ENCODE results near the gene RNF222.

DNA sequence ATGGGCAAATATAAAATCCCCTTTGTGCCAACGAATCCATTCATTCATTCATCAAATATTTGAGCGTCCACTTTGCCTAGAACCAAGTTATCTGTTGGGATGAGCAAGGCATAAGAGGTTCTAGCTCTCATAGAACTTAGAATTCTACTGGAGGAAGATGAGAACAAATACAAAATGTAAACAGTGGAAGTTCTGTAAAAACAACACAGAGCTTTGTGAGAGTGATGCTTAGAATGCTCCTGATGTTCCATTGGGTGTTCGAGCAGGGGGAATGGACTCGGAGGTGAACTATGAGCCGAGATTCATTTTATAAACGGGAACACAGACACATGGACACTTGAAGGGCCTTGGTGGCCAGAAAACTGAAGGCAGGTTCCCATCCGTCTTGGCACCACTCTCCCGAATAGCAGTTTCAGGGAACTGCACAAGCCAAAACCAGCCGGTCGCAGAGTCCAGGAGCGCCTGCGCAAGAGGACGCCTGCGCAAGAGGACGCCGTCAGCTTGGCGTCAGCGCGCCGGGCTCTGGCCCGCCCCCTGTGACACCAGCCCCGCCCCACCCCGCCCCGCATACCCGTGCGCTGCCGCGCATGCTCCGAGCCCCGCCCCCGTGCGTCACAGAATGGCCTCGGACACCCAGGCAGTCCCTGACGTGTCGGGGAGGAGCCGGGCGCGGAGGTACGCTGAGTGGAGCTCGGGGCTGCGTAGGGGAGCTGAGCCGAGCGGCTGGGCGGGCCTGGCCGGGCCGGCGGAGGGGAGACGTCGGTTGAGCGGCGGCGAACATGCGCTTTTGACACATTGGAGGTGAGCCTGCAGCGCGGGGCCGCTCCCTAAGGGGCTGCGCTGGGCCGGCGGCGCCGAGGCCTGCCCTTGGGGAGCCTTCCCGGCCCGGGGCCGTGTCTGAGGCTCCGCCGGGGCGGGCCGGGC is 37.9 kb upstream of the RNF222 start, which contains the start of gene NDEL1:
- TF ChIP-seq, protein P1, sequence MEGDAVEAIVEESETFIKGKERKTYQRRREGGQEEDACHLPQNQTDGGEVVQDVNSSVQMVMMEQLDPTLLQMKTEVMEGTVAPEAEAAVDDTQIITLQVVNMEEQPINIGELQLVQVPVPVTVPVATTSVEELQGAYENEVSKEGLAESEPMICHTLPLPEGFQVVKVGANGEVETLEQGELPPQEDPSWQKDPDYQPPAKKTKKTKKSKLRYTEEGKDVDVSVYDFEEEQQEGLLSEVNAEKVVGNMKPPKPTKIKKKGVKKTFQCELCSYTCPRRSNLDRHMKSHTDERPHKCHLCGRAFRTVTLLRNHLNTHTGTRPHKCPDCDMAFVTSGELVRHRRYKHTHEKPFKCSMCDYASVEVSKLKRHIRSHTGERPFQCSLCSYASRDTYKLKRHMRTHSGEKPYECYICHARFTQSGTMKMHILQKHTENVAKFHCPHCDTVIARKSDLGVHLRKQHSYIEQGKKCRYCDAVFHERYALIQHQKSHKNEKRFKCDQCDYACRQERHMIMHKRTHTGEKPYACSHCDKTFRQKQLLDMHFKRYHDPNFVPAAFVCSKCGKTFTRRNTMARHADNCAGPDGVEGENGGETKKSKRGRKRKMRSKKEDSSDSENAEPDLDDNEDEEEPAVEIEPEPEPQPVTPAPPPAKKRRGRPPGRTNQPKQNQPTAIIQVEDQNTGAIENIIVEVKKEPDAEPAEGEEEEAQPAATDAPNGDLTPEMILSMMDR (IDR thresholded peaks at IDR 0.05; ENCODE audit: low read depth, low read length) = no peak
- peak; percentile 86 for TF ChIP-seq POLR2A (IDR thresholded peaks at IDR 0.05; ENCODE audit: extremely low read depth, insufficient read length)
- TF ChIP-seq, protein P2, sequence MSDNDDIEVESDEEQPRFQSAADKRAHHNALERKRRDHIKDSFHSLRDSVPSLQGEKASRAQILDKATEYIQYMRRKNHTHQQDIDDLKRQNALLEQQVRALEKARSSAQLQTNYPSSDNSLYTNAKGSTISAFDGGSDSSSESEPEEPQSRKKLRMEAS (IDR thresholded peaks at IDR 0.05; ENCODE audit: low read depth, low read length) = peak; percentile 56; the same call in 1 of the 2 replicates
- peak; percentile 39; the same call in 1 of the 2 replicates for TF ChIP-seq MYC (IDR thresholded peaks at IDR 0.05; ENCODE audit: low read depth, low read length)

Measured in NB4 (cell line).